ENCODE measurements around the gene NFX1. TPM values are rescaled to one million over a fixed set of nuclear protein-coding genes. Genes with fewer than 3 reads are reported as not detected.

Gene NFX1
- total and polyA plus RNA-seq, 2 experiments from 2014 or later = 18.5 to 19.5 TPM

DNA sequence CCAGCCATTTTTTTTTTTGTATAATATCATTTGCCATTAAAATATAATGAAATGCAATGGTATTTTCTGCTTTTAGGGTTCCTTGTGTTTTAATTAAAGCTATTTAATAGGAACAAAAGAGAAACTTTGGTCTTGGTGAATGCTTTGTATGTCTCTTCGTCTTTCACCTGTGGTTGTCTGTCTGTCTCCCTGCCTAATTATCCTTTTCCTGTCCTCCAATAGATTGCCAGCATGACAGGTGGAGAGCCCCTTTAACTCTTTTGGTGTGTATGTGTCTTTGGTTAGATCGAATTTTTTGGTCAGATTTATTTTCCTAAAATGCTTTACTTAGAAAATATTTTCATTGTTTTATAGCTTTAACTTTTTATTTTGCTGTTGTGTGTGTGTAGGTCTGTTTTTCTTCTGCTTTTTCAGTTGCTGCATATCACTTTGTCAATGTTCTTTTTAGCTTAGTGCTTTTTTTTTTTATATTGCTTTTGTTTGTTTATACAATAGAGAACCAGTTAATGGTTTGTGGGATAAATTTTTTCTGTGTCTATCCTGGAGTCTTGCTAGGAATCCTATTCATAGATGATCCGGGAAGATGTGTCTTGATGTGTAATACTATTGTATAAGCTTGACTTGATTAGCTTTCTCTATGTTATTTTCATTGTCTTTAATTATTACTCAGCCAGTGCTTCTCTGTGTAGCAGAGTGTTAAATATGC lies 16.9 kb upstream of the NFX1 start:
- Histone ChIP-seq H3K9me2 (replicated peaks; ENCODE audit: insufficient read depth) (no peaks in the 10 kb centered on the region), H3K36me3 (replicated peaks; ENCODE audit: insufficient read depth, low read depth) (peaks cover 3% of the 10 kb centered on the region), H3K27ac (no peak overlapping the region), H3K9me3 (ENCODE audit: low read depth) (no peaks in the 10 kb centered on the region), H3K4me1 (ENCODE audit: insufficient read depth) (no peaks in the 10 kb centered on the region), H3K4me2 (no peak overlapping the region), H3K79me2 (peaks cover 15% of the 10 kb centered on the region), H3K27me3 (no peaks in the 10 kb centered on the region), H4K20me1 (ENCODE audit: insufficient read depth, poor library complexity, severe bottlenecking) (no peaks in the 10 kb centered on the region), H3K4me3 (no peak overlapping the region), H2AFZ (no peak overlapping the region)
- DNase-seq (ENCODE audit: low spot score) = no peak
- WGBS (ENCODE audit: low lambda C conversion rate, missing lambda C conversion rate) = 90% methylated on average over 3 of the region's 3 CpGs
- TF ChIP-seq, protein P1, sequence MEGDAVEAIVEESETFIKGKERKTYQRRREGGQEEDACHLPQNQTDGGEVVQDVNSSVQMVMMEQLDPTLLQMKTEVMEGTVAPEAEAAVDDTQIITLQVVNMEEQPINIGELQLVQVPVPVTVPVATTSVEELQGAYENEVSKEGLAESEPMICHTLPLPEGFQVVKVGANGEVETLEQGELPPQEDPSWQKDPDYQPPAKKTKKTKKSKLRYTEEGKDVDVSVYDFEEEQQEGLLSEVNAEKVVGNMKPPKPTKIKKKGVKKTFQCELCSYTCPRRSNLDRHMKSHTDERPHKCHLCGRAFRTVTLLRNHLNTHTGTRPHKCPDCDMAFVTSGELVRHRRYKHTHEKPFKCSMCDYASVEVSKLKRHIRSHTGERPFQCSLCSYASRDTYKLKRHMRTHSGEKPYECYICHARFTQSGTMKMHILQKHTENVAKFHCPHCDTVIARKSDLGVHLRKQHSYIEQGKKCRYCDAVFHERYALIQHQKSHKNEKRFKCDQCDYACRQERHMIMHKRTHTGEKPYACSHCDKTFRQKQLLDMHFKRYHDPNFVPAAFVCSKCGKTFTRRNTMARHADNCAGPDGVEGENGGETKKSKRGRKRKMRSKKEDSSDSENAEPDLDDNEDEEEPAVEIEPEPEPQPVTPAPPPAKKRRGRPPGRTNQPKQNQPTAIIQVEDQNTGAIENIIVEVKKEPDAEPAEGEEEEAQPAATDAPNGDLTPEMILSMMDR (IDR thresholded peaks at IDR 0.05; ENCODE audit: poor library complexity) = no peak
- no peak for TF ChIP-seq EZH2 (IDR thresholded peaks at IDR 0.05; ENCODE audit: borderline replicate concordance)
- no peak for TF ChIP-seq EZH2phosphoT487 (IDR thresholded peaks at IDR 0.05; ENCODE audit: low read depth, severe bottlenecking, unreplicated experiment)

- H4K20me1 ChIP-seq (ENCODE audit: insufficient read depth, poor library complexity, severe bottlenecking) = no peaks in the 10 kb centered on the region
- H3K9me2 ChIP-seq (replicated peaks; ENCODE audit: insufficient read depth) = no peaks in the 10 kb centered on the region
- H3K9me3 ChIP-seq (ENCODE audit: low read depth) = no peaks in the 10 kb centered on the region
- H3K4me3 ChIP-seq = no peak overlapping the region
- peaks cover 3% of the 10 kb centered on the region for H3K36me3 ChIP-seq (replicated peaks; ENCODE audit: insufficient read depth, low read depth)
- 97% methylated on average over 2 of the region's 2 CpGs for WGBS (ENCODE audit: low lambda C conversion rate, missing lambda C conversion rate)
- no peak for TF ChIP-seq EZH2 (IDR thresholded peaks at IDR 0.05; ENCODE audit: borderline replicate concordance)
- TF ChIP-seq, protein P1 (IDR thresholded peaks at IDR 0.05; ENCODE audit: poor library complexity) = no peak
- no peak for TF ChIP-seq EZH2phosphoT487 (IDR thresholded peaks at IDR 0.05; ENCODE audit: low read depth, severe bottlenecking, unreplicated experiment)
- H3K79me2 ChIP-seq = peaks cover 15% of the 10 kb centered on the region
- no peak overlapping the region for H3K4me2 ChIP-seq
- no peaks in the 10 kb centered on the region for H3K4me1 ChIP-seq (ENCODE audit: insufficient read depth)
- no peak overlapping the region for H2AFZ ChIP-seq
- no peaks in the 10 kb centered on the region for H3K27me3 ChIP-seq
- no peak for DNase-seq (ENCODE audit: low spot score)
- H3K27ac ChIP-seq = no peak overlapping the region
Measured at GRCh38 chr9:33273972-33274328, 16.4 kb upstream of the NFX1 start.

DNA sequence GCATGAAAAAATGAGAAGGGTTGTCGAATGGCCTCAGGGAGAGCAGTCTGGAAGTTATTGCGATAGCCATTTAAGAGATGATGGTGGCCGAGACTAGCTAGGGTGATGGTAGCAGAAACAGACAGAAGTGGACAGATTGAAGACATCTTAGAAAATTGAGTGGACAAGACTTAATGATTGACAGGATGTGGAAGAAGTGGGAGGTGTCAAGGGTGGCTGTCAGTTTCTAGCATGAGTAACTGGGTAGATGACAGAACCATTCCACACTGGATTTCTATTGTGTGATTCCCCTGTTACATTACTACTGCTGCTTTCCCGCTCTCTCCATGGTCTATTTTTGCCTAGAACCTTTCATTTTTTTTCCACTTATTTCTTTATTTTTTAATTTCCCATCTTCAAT lies 12.8 kb upstream of the NFX1 start:
- H3K27me3 ChIP-seq = no peaks in the 10 kb centered on the region
- H3K4me2 ChIP-seq = no peak overlapping the region
- no peaks in the 10 kb centered on the region for H3K4me1 ChIP-seq (ENCODE audit: insufficient read depth)
- H3K9me3 ChIP-seq (ENCODE audit: low read depth) = no peaks in the 10 kb centered on the region
- DNase-seq (ENCODE audit: low spot score) = no peak
- H3K27ac ChIP-seq = no peak overlapping the region
- H2AFZ ChIP-seq = no peak overlapping the region
- H3K79me2 ChIP-seq = peaks cover 13% of the 10 kb centered on the region
- H3K9me2 ChIP-seq (replicated peaks; ENCODE audit: insufficient read depth) = no peaks in the 10 kb centered on the region
- TF ChIP-seq EZH2phosphoT487 (IDR thresholded peaks at IDR 0.05; ENCODE audit: low read depth, severe bottlenecking, unreplicated experiment) = no peak
- TF ChIP-seq, protein P1 (IDR thresholded peaks at IDR 0.05; ENCODE audit: poor library complexity) = no peak
- TF ChIP-seq EZH2 (IDR thresholded peaks at IDR 0.05; ENCODE audit: borderline replicate concordance) = no peak
- no peak overlapping the region for H3K4me3 ChIP-seq
- no peaks in the 10 kb centered on the region for H4K20me1 ChIP-seq (ENCODE audit: insufficient read depth, poor library complexity, severe bottlenecking)
- peaks cover 3% of the 10 kb centered on the region for H3K36me3 ChIP-seq (replicated peaks; ENCODE audit: insufficient read depth, low read depth)
- 95% methylated on average over 4 of the region's 4 CpGs for WGBS (ENCODE audit: low lambda C conversion rate, missing lambda C conversion rate)

Data from hepatocyte (in vitro differentiated cells).